GM12891 (cell line): ENCODE measurements around the gene BTLA.

Source experiments
- PAX5 ChIP-seq: IDR thresholded peaks from 2 replicates; pipeline ENCODE4 v1.6.1; 2011; ENCODE audit warnings: low read length, moderate library complexity, mild to moderate bottlenecking; ENCODE audit not compliant: insufficient read depth, severe bottlenecking
- POLR2A ChIP-seq: IDR thresholded peaks from 2 replicates; pipeline ENCODE4 v1.6.1; 2011; ENCODE audit warnings: low read depth, low read length, control low read depth
- POLR2AphosphoS5 ChIP-seq: IDR thresholded peaks from 2 replicates; pipeline ENCODE4 v1.6.1; 2011; ENCODE audit warnings: low read depth, low read length, control low read depth
- POU2F2 ChIP-seq: IDR thresholded peaks from 2 replicates; pipeline ENCODE4 v1.6.1; 2011; ENCODE audit warnings: low read depth, mild to moderate bottlenecking, control low read depth, low read length, moderate library complexity
- SPI1 ChIP-seq: IDR thresholded peaks from 2 replicates; pipeline ENCODE4 v1.6.1; 2011; ENCODE audit warnings: low read depth, low read length, control low read depth
- TAF1 ChIP-seq: IDR thresholded peaks from 2 replicates; pipeline ENCODE4 v1.6.1; 2011; ENCODE audit warnings: low read depth, low read length, control low read depth

DNA sequence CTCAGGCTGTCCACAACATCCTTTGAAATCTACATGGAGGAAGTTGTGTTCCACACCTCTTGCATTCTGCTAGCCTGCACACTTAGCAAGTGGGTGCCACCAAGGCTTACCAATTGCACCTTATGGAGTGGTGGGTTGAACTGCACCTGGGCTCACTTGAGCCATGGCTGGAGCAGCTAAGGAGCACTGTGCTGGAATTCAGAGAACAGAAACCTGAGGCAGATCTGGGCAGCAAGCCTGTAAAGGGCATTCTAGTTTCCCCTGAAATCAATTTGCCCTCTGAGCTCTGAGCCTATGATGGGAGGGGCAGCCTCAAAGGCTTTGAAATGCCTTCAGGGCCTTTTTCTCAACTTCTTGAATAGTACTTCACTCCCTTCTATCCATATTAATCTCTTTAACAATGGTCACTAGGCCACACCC, 18.0 kb downstream of the BTLA start:
- no peak for TF ChIP-seq POLR2A
- no peak for TF ChIP-seq POLR2AphosphoS5
- TF ChIP-seq POU2F2: no peak
- TF ChIP-seq TAF1: no peak
- TF ChIP-seq SPI1: no peak
- no peak for TF ChIP-seq PAX5
